ENCODE measurements around the gene TMCC1. TPM values are rescaled to one million over a fixed set of nuclear protein-coding genes. Genes with fewer than 3 reads are reported as not detected.
A peak's percentile ranks its signal among the peaks of the same experiment; 100 is the strongest.

Gene TMCC1
- polyA plus RNA-seq, 2 of the 4 experiments (the other 2 are of a cell fraction): 30.3 to 75.7 TPM

GRCh38 chr3:129616713-129617112, 276.8 kb downstream of the TMCC1 start (continued):
- no peak for TF ChIP-seq POLR2AphosphoS2 (conservative IDR thresholded peaks at IDR 0.05; ENCODE audit: low read length)
- no peak for TF ChIP-seq CBX2 (IDR thresholded peaks at IDR 0.05; ENCODE audit: borderline replicate concordance, low read depth)
- no peak for TF ChIP-seq ATOH8 (CRISPR knock-in tag; IDR thresholded peaks at IDR 0.05; ENCODE audit: low read depth)
- TF ChIP-seq CTCF (IDR thresholded peaks at IDR 0.05): no peak
- no peak for TF ChIP-seq NPAS2 (CRISPR knock-in tag; IDR thresholded peaks at IDR 0.05; ENCODE audit: borderline replicate concordance)
- no peak for TF ChIP-seq EHF (CRISPR knock-in tag; IDR thresholded peaks at IDR 0.05)

- CTCF ChIA-PET: no interaction called here
- H3K4me3 ChIP-seq: no peak overlapping the region
- FAIRE-seq: no peak
- H3K9me3 ChIP-seq: no peaks in the 10 kb centered on the region
- H3K27ac ChIP-seq: peak overlapping the region; percentile 67 to 86
- 49% methylated on average over 7 of the region's 8 CpGs for WGBS (ENCODE audit: missing lambda C conversion rate)
- no peak for ATAC-seq
- peaks cover 53% of the 10 kb centered on the region for H3K4me1 ChIP-seq
- POLR2A ChIA-PET: no interaction called here
- DNase-seq (ENCODE audit: low read depth in 1 of 2, low spot score in 1 of 2): no peak
- peak overlapping the region; percentile 55 for H3K4me2 ChIP-seq
- TF ChIP-seq TP53 (CRISPR knock-in tag; IDR thresholded peaks at IDR 0.05) (no peak), ZSCAN20 (CRISPR knock-in tag; IDR thresholded peaks at IDR 0.05) (no peak), MAX (IDR thresholded peaks at IDR 0.05) (no peak), PHF8 (IDR thresholded peaks at IDR 0.05; ENCODE audit: borderline replicate concordance, low read depth) (no peak), E2F6 (IDR thresholded peaks at IDR 0.05; ENCODE audit: borderline replicate concordance, low read depth) (no peak), ZNF302 (CRISPR knock-in tag; IDR thresholded peaks at IDR 0.05) (no peak), BCL3 (IDR thresholded peaks at IDR 0.05) (no peak), REST (IDR thresholded peaks at IDR 0.05) (no peak), FOXS1 (CRISPR knock-in tag; IDR thresholded peaks at IDR 0.05) (no peak), HOXA7 (CRISPR knock-in tag; IDR thresholded peaks at IDR 0.05) (no peak)
These were observed 277.2 kb downstream of the TMCC1 start for GRCh38 chr3:129616291-129616690.

Data from A549 (cell line).